GM19351 (cell line): Measurements from ENCODE around the gene SYT17.

Source experiments
- ATAC-seq: cut with Tn5 transposase; IDR thresholded peaks from one replicate; pipeline ENCODE4 v1.9.1; 2021; ENCODE audit warnings: mild to moderate bottlenecking, moderate library complexity; ENCODE audit not compliant: unreplicated experiment

The SYT17 gene

GRCh38 chr16:19241512-19241911 is 73.5 kb downstream of the SYT17 start:
- no peak for ATAC-seq

GRCh38 chr16:19242186-19242585 is 74.1 kb downstream of the SYT17 start:
- no peak for ATAC-seq

- ATAC-seq, result no peak
These were observed 75.0 kb downstream of the SYT17 start for GRCh38 chr16:19242987-19243575.

GRCh38 chr16:19245326-19245925 is 77.4 kb downstream of the SYT17 start:
- ATAC-seq, result no peak

GRCh38 chr16:19252904-19253303 is 84.9 kb downstream of the SYT17 start:
- ATAC-seq, result no peak

GRCh38 chr16:19254611-19255010 is 86.6 kb downstream of the SYT17 start:
- ATAC-seq, result no peak

- no peak for ATAC-seq
These were observed 96.2 kb downstream of the SYT17 start for GRCh38 chr16:19264123-19264673.

GRCh38 chr16:19265380-19265930 is 97.4 kb downstream of the SYT17 start:
- ATAC-seq, result no peak

- ATAC-seq, result no peak
These were observed 98.7 kb downstream of the SYT17 start for GRCh38 chr16:19266774-19267173.

- ATAC-seq, result no peak
These were observed 101.1 kb downstream of the SYT17 start for GRCh38 chr16:19269098-19269497.

GRCh38 chr16:19274165-19274797 is 106.2 kb downstream of the SYT17 start:
- no peak for ATAC-seq

GRCh38 chr16:19278403-19278802 is 110.4 kb downstream of the SYT17 start:
- no peak for ATAC-seq

- no peak for ATAC-seq
These were observed 113.2 kb downstream of the SYT17 start for GRCh38 chr16:19281246-19281645.

- no peak for ATAC-seq
These were observed 114.1 kb downstream of the SYT17 start for GRCh38 chr16:19282101-19282500.

- no peak for ATAC-seq
These were observed 115.6 kb downstream of the SYT17 start for GRCh38 chr16:19283637-19284036.

GRCh38 chr16:19284207-19284606 is 116.2 kb downstream of the SYT17 start:
- no peak for ATAC-seq

- no peak for ATAC-seq
These were observed 117.4 kb downstream of the SYT17 start, which contains the start of gene CLEC19A for GRCh38 chr16:19285431-19285830. TSS of gene CLEC19A (plus strand) at chr16:19285731. CDS start at chr16:19285852, 121 bp downstream.

GRCh38 chr16:19286827-19287226 is 118.8 kb downstream of the SYT17 start:
- ATAC-seq, result no peak

GRCh38 chr16:19287241-19287640 is 119.2 kb downstream of the SYT17 start:
- ATAC-seq, result no peak

GRCh38 chr16:19288872-19289799 is 121.1 kb downstream of the SYT17 start:
- no peak for ATAC-seq
